HG03378 (cell line): ENCODE data around the gene OR5A1.

ENCODE experiments used
- ATAC-seq: cut with Tn5 transposase; IDR thresholded peaks from one replicate; pipeline ENCODE4 v1.9.1; 2021; ENCODE audit warnings: mild to moderate bottlenecking, moderate library complexity; ENCODE audit not compliant: unreplicated experiment

OR5A1 gene

GRCh38 chr11:59475176-59475575, 38.9 kb downstream of the OR5A1 start:
- no peak for ATAC-seq

- ATAC-seq, result no peak
These were observed 43.6 kb downstream of the OR5A1 start for GRCh38 chr11:59479906-59480305.

GRCh38 chr11:59480359-59480758, 44.1 kb downstream of the OR5A1 start:
- no peak for ATAC-seq
